Measurements from ENCODE around the gene NLRP9. TPM values are rescaled to one million over a fixed set of nuclear protein-coding genes. Genes with fewer than 3 reads are reported as not detected.

The NLRP9 gene
- total and polyA plus RNA-seq, 2 donors (not counting 1 experiment from before 2014, with no cell fraction given): not detected

DNA sequence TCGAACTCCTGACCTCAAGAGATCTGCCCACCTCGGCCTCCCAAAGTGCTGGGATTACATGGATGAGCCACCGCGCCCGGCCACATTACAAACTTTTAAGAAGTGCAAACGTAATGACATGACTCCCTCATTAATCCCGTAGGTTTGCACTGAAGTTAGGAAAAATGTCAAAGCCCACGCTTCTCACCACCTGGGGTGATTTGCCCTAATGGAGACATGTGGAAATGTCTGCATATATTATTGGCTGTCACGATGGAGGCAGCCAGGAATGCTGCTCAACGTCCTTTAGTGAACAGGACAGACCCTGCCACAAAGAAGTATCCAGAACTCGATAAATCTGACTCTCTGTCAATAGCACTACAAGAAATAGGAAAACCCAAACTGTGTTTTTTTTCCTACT, 21.0 kb downstream of the NLRP9 start:
- Histone ChIP-seq H3K4me3 (replicated peaks in 1 of 4; ENCODE audit: control extremely low read depth in 1 of 4, insufficient read depth in 1 of 4, low read depth in 3 of 4, low read length in 4 of 4) (no peak overlapping the region), H3K27me3 (ENCODE audit: control insufficient read depth, insufficient read depth, low read length) (no peaks in the 10 kb centered on the region), H4K20me1 (ENCODE audit: control insufficient read depth, extremely low read depth, insufficient read depth, low read length) (no peaks in the 10 kb centered on the region), H3K27ac (ENCODE audit: insufficient read depth, low read length) (no peak overlapping the region), H2AFZ (ENCODE audit: low read length) (no peak overlapping the region), H3K9me3 (ENCODE audit: control insufficient read depth, insufficient read depth, low read depth, low read length) (no peaks in the 10 kb centered on the region), H3K79me2 (ENCODE audit: control insufficient read depth, insufficient read depth, low read length) (no peaks in the 10 kb centered on the region), H3K4me2 (ENCODE audit: extremely low read depth, insufficient read depth, low read length) (no peak overlapping the region), H3K4me1 (ENCODE audit: control insufficient read depth, extremely low read depth, insufficient read depth, low read length) (no peaks in the 10 kb centered on the region), H3K36me3 (ENCODE audit: control insufficient read depth, insufficient read depth, low read length) (no peaks in the 10 kb centered on the region), H3K9ac (ENCODE audit: insufficient read depth, low read length) (no peak overlapping the region)
- no peak for TF ChIP-seq EZH2 (IDR thresholded peaks at IDR 0.05; ENCODE audit: low read length, missing control alignments)
- TF ChIP-seq, protein P1, sequence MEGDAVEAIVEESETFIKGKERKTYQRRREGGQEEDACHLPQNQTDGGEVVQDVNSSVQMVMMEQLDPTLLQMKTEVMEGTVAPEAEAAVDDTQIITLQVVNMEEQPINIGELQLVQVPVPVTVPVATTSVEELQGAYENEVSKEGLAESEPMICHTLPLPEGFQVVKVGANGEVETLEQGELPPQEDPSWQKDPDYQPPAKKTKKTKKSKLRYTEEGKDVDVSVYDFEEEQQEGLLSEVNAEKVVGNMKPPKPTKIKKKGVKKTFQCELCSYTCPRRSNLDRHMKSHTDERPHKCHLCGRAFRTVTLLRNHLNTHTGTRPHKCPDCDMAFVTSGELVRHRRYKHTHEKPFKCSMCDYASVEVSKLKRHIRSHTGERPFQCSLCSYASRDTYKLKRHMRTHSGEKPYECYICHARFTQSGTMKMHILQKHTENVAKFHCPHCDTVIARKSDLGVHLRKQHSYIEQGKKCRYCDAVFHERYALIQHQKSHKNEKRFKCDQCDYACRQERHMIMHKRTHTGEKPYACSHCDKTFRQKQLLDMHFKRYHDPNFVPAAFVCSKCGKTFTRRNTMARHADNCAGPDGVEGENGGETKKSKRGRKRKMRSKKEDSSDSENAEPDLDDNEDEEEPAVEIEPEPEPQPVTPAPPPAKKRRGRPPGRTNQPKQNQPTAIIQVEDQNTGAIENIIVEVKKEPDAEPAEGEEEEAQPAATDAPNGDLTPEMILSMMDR (conservative IDR thresholded peaks at IDR 0.05 in 1 of 2, IDR thresholded peaks at IDR 0.05 in 1 of 2; ENCODE audit: low read depth in 1 of 2, low read length in 2 of 2): no peak
- no peak for DNase-seq (ENCODE audit: low read depth in 2 of 2)

DNA sequence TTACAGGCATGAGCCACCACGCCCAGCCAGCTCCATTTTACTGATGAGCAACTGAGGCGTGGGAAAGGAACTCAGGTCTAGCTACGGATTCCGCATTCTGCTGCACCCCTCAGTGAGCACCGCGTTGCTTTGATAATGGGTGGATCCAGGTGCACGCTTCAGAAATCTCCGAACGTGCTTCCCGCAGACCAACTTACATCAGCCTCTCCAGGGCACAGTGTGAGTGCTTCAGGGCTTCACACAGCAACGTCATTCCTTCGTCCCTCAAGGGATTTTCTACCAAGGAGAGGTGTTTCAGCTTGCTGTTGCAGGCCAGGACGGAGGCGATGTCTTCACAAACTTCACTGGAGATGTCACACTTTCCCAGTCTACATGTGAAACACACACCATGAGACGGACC, 21.7 kb downstream of the NLRP9 start:
- Histone ChIP-seq H3K9ac (ENCODE audit: insufficient read depth, low read length) (no peak overlapping the region), H3K9me3 (ENCODE audit: control insufficient read depth, insufficient read depth, low read depth, low read length) (no peaks in the 10 kb centered on the region), H3K4me1 (ENCODE audit: control insufficient read depth, extremely low read depth, insufficient read depth, low read length) (no peaks in the 10 kb centered on the region), H3K36me3 (ENCODE audit: control insufficient read depth, insufficient read depth, low read length) (no peaks in the 10 kb centered on the region), H4K20me1 (ENCODE audit: control insufficient read depth, extremely low read depth, insufficient read depth, low read length) (no peaks in the 10 kb centered on the region), H3K4me3 (replicated peaks in 1 of 4; ENCODE audit: control extremely low read depth in 1 of 4, insufficient read depth in 1 of 4, low read depth in 3 of 4, low read length in 4 of 4) (no peak overlapping the region), H3K4me2 (ENCODE audit: extremely low read depth, insufficient read depth, low read length) (no peak overlapping the region), H3K79me2 (ENCODE audit: control insufficient read depth, insufficient read depth, low read length) (no peaks in the 10 kb centered on the region), H3K27ac (ENCODE audit: insufficient read depth, low read length) (no peak overlapping the region), H2AFZ (ENCODE audit: low read length) (no peak overlapping the region), H3K27me3 (ENCODE audit: control insufficient read depth, insufficient read depth, low read length) (no peaks in the 10 kb centered on the region)
- DNase-seq (ENCODE audit: low read depth in 2 of 2): no peak
- TF ChIP-seq, protein P1 (conservative IDR thresholded peaks at IDR 0.05 in 1 of 2, IDR thresholded peaks at IDR 0.05 in 1 of 2; ENCODE audit: low read depth in 1 of 2, low read length in 2 of 2): no peak
- no peak for TF ChIP-seq EZH2 (IDR thresholded peaks at IDR 0.05; ENCODE audit: low read length, missing control alignments)

DNA sequence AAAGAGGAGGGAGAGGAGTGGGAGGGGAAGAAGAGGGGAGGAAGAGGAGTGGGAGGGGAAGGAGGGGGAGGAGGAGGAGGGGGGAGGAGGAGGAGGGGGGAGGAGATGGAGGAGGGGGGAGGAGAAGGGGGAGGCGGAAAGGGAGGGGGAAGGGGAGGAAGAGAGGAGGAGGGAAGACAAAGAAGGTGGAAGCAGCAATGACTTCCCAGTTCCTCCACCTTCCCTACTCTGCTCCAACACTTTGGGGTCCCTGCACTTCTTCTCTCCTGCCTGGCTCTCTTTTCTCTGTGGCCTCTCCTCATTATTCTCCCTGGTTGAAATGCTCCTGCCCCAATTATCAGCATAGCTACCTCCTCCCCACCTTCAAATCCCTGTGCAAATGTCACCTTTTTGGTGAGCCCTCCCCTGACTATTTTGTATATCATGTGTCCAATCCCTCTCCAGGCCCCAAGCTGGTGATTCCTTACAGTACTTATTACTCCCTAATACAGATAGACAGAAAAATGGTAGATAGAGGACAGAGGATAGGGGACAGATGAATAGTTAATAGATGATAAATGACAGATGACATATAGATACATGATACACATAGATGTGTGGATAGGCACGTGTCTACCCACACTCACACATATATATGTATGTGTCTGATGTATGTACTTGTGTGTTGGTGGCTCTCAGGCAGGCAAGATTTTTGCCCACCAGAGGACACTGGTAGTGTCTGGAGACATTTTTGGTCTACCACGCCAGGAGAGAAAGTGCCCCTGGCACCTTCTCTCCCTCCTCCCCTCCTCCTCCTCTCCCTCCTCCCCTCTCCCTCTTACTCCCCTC, 25.2 kb downstream of the NLRP9 start:
- Histone ChIP-seq H3K79me2 (ENCODE audit: control insufficient read depth, insufficient read depth, low read length) (no peaks in the 10 kb centered on the region), H3K36me3 (ENCODE audit: control insufficient read depth, insufficient read depth, low read length) (no peaks in the 10 kb centered on the region), H3K27ac (ENCODE audit: insufficient read depth, low read length) (no peak overlapping the region), H4K20me1 (ENCODE audit: control insufficient read depth, extremely low read depth, insufficient read depth, low read length) (no peaks in the 10 kb centered on the region), H2AFZ (ENCODE audit: low read length) (no peak overlapping the region), H3K9me3 (ENCODE audit: control insufficient read depth, insufficient read depth, low read depth, low read length) (no peaks in the 10 kb centered on the region), H3K27me3 (ENCODE audit: control insufficient read depth, insufficient read depth, low read length) (no peaks in the 10 kb centered on the region), H3K4me1 (ENCODE audit: control insufficient read depth, extremely low read depth, insufficient read depth, low read length) (no peaks in the 10 kb centered on the region), H3K4me3 (replicated peaks in 1 of 4; ENCODE audit: control extremely low read depth in 1 of 4, insufficient read depth in 1 of 4, low read depth in 3 of 4, low read length in 4 of 4) (no peak overlapping the region), H3K9ac (ENCODE audit: insufficient read depth, low read length) (no peak overlapping the region), H3K4me2 (ENCODE audit: extremely low read depth, insufficient read depth, low read length) (no peak overlapping the region)
- TF ChIP-seq, protein P1 (conservative IDR thresholded peaks at IDR 0.05 in 1 of 2, IDR thresholded peaks at IDR 0.05 in 1 of 2; ENCODE audit: low read depth in 1 of 2, low read length in 2 of 2): no peak
- TF ChIP-seq EZH2 (IDR thresholded peaks at IDR 0.05; ENCODE audit: low read length, missing control alignments): no peak
- DNase-seq (ENCODE audit: low read depth in 2 of 2): no peak

Measured in fibroblast of lung (primary cell).